Right lobe of liver (tissue), 6 donors: ENCODE measurements around the gene FAM167B. TPM values are rescaled to one million over a fixed set of nuclear protein-coding genes. Genes with fewer than 3 reads are reported as not detected.
"Not testable (repeated sequence)": the region's sequence is repeated elsewhere in the genome, so short reads cannot be mapped to it uniquely, and the experiment has no call there.

Experiments
- ATAC-seq, 4 donors: fragments of 200-7000 bp; cut with Tn5 transposase; one replicate each; pipeline ENCODE4 v1.9.1; 2020; ENCODE audit warnings: mild to moderate bottlenecking in 4 of 4, moderate library complexity in 4 of 4
- DNase-seq, 3 donors: peaks; one replicate each; pipeline ENCODE4 v3.0.0-alpha.2; 2020
- H3K27ac ChIP-seq, 3 donors: fragments of 200-600 bp; one replicate each; pipeline ENCODE4 v1.8.0; 2022
- H3K27me3 ChIP-seq, 2 donors: fragments of 200-600 bp; one replicate each; pipeline ENCODE4 v1.8.0; 2022
- H3K36me3 ChIP-seq, 4 donors: fragments of 200-600 bp; sonication (generic) in 1 of 4; one replicate each; pipeline versions ENCODE4 v1.5.1 to v1.8.0; 2017 to 2022; ENCODE audit warnings: control low read depth in 1 of 4
- H3K4me1 ChIP-seq, 4 donors: fragments of 200-600 bp; sonication (generic) in 1 of 4; one replicate each; pipeline versions ENCODE4 v1.5.1 to v1.8.0; 2017 to 2022; ENCODE audit warnings: control low read depth in 1 of 4
- H3K4me3 ChIP-seq, 3 donors: fragments of 200-600 bp; one replicate each; pipeline ENCODE4 v1.8.0; 2022
- H3K9me3 ChIP-seq, 4 donors: fragments of 200-600 bp; sonication (generic) in 1 of 4; one replicate each; pipeline versions ENCODE4 v1.5.1 to v1.8.0; 2017 to 2022; ENCODE audit warnings: control low read depth in 1 of 4
- CTCF ChIP-seq, 4 donors: fragments of 200-600 bp in 3 of 4; fragments of 450-650 bp in 1 of 4; IDR thresholded peaks; one replicate each; pipeline versions ENCODE4 v1.5.1 to v1.8.0; 2016 to 2022; ENCODE audit warnings: antibody characterized with exemption in 4 of 4, mild to moderate bottlenecking in 2 of 4
- POLR2A ChIP-seq: fragments of 450-650 bp; IDR thresholded peaks from one replicate; pipeline ENCODE4 v1.6.1; 2017; ENCODE audit warnings: antibody characterized with exemption, mild to moderate bottlenecking
- WGBS: methylation state at CpG from one replicate; pipeline ENCODE4 v1.1.6; 2018; ENCODE audit warnings: low coverage, low lambda C conversion rate; ENCODE audit not compliant: insufficient coverage; ENCODE audit errors: missing lambda C conversion rate; 5-methylcytosine and 5-hydroxymethylcytosine counted together
- intact Hi-C, 2 donors: fragments of 100-400 bp; cut with DNase I; formaldehyde crosslinking; loops; one replicate each; pipeline versions ENCODE4 v1.11.2 to v1.14.1; 2022
- total RNA-seq, 6 experiments: library from RNA; depleted of rRNA in 2 of 6; stranded (reverse); fragments of >200 nt in 2 of 6; fragmentation: NEBNext Ultra II Directional in 3 of 6; extraction: Animal tissue kit (Norgen Biotek cat#: 25700) in 3 of 6; gene quantifications; one replicate each; pipeline versions ENCODE4 v1.1.0 to v1.2.4, GENCODE V29; 2016 to 2023
- donor health status: DM: no; HTN: yes; CAD: no.
- donor health status: DM: no; HTN: no; CAD: no.
- donor health status: DM: no; HTN: no; CAD: no.
- donor health status: DM: no; HTN: yes; CAD: no.
- donor health status: DM: no; HTN: yes; CAD: no.

FAM167B gene
- total RNA-seq, 6 experiments from 2014 or later, result 1.3 to 9.4 (median 5.2) TPM

DNA sequence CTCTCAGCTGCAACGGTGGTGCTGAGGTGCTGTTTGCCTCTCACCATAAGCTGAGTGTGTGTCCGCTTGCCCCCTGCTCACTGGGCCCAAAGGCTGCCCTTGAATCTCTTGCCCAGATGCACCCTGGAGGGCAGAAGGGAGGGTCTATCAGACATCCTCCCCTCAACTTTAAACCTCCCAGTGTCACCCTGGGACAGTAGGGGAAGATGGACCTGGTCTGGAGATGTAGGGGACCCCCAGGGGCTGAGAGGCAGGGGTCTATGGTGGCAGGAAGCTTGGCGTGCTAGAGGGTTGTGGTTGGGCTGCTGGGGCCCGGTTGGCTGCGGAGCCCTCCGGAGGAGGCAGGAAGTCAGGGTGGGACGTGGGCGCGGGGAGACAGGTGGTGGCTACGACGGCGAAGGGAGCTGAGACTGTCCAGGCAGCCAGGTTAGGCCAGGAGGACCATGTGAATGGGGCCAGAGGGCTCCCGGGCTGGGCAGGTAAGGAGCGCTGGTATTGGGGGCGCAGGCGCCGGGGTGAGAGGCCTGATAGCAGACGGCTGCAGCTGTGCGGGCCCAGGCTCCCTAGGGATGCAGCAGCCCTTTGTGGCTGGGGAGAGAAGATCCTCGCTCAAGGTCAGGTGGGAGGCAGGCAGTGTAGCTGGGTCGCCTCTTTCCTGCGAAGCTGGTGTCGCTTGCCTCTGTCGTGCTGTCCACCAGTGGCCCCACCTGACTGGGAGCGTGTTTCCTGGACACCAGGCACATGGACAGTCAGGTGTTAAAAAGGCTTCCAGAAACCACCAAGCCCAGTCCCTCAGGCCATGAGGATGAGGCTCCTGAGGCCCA, 4.1 kb downstream of the FAM167B start, which contains the start of gene LCK:
Gene LCK (plus strand): TSS at position 373 of the 824 bp plus-strand sequence. CDS start 23,065 bp downstream, outside the sequence.
- H3K36me3 ChIP-seq, result no peaks in the 10 kb centered on the region
- 70% methylated on average over 9 of the region's 25 CpGs for WGBS
- ATAC-seq (no peak), DNase-seq (peak in 2 of 3 donors; percentile 30 to 53)
- intact Hi-C loops, result no loop called here
- H3K27me3 ChIP-seq, result no peaks in the 10 kb centered on the region
- H3K9me3 ChIP-seq, result no peaks in the 10 kb centered on the region
- peaks cover 0 to 26% (median 9%) of the 10 kb centered on the region in 4 donors for H3K4me1 ChIP-seq
- TF ChIP-seq POLR2A, result no peak
- TF ChIP-seq CTCF (IDR thresholded peaks at IDR 0.05), result no peak
- peak within 1 kb of the TSS; percentile 36 to 75 (median 45) for H3K27ac ChIP-seq
- H3K4me3 ChIP-seq, result no peak within 1 kb of the TSS

DNA sequence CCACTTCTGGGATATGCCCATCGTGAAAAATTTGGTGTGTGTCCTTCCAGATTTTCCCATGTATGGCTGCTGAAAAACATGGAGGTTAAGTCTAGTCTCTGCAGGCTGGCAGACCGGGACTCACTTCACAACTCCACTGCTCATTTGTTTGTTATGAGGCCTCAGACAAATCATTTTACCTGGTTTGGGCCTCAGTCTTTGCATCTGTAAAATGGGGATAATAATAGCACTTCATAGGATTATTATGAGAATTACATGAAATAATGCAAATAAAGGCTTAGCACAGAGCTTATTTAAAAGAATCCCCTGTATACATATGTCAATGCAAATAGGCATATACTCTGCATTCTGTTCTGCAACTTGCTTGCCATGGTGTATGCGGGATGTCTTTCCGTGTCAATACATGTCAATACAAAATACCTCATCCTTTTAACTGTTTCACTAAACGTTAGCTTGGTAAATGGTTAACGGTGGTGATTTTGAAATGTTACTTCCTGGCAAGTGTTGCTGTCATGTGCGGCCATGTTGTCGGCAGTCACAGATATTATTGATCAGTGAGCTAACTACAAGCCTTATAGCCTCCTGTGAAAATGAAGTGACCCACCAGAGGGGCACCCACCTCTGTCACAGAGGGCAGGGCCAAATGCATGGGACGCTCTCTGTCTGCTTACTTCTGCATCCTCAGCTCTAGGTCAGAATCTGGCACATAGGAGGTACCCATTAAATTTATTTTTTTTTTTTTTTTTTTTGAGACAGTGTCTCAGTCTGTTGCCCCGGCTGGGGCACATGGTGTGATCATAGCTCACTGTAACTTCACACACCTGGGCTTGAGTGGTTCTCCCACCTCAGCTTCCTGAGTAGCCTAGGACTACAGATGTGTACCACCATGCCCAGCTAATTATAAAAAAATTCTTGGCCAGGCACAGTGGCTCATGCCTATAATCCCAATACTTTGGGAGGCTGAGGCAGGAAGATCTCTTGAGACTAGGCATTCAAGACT, 8.3 kb downstream of the FAM167B start:
- no peaks in the 10 kb centered on the region for H3K9me3 ChIP-seq
- no peak for DNase-seq
- H3K27me3 ChIP-seq, result no peaks in the 10 kb centered on the region
- H3K27ac ChIP-seq, result peak overlapping the region in 2 of 3 donors; percentile 13 to 24
- ATAC-seq, result peak; percentile 42 to 79 (median 64)
- H3K36me3 ChIP-seq, result no peaks in the 10 kb centered on the region
- TF ChIP-seq POLR2A (no peak), CTCF (IDR thresholded peaks at IDR 0.05) (no peak)
- intact Hi-C loops, result no loop called here
- H3K4me3 ChIP-seq, result peak overlapping the region in 1 of 3 donors; percentile 7
- peaks cover 0 to 16% (median 6%) of the 10 kb centered on the region in 4 donors for H3K4me1 ChIP-seq
- 20% methylated on average over 9 of the region's 10 CpGs for WGBS

DNA sequence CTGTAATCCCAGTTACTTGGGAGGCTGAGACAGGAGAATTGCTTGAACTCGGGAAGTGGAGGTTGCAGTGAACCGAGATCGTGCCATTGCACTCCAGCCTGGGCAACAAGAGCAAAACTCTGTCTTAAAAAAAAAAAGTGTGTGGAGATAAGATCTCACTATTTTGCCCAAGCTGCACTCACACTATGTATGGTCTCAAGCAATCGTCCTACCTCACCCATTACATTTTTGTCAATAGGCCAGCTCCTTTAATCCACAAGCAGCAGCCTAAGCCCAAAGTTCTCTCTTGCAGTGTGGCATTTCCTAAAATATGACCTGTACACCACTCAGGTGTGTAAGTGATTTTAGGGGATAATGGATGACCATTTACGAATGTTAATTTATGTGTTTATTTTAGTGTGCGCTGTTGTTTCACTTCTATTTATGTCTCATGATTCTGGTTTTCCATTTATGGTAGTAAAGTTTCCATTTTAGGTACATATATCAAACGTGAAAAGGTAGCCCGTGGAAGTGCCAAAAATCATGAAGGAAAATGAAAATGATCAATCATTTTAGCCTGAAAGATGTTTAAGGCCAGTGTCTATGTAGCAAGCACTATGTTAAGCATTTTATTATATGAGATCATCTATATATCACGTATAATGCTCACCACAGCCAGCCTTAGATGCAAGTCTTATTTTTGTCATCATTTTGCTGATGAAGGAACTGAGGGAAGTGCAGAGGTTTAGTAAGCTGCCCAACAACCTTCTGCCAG, 9.6 kb downstream of the FAM167B start:
- WGBS, result 72% methylated on average over 7 of the region's 9 CpGs
- ATAC-seq, result no peak
- Histone ChIP-seq H3K4me1 (peaks cover 0 to 10% (median 5%) of the 10 kb centered on the region in 4 donors), H3K27me3 (no peaks in the 10 kb centered on the region), H3K36me3 (no peaks in the 10 kb centered on the region), H3K9me3 (no peaks in the 10 kb centered on the region), H3K4me3 (no peak overlapping the region), H3K27ac (no peak overlapping the region)
- intact Hi-C loops, result no loop called here
- TF ChIP-seq POLR2A, result no peak
- no peak for TF ChIP-seq CTCF (IDR thresholded peaks at IDR 0.05)
- DNase-seq, result no peak

DNA sequence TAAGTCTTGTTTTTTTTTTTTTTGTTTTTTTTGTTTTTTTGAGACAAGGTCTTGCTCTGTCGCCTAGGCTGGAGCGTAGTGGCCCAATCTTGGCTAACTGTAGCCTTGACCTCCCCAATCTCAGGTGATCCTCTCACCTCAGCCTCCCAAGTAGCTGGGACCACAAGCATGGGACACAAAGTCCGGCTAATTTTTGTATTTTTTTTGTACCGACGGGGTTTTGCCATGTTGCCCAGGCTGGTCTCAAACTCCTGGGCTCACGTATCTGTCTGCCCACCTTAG, 10.1 kb downstream of the FAM167B start:
- Histone ChIP-seq H3K4me3 (no peak overlapping the region), H3K4me1 (peaks cover 0 to 10% (median 5%) of the 10 kb centered on the region in 4 donors), H3K9me3 (no peaks in the 10 kb centered on the region), H3K27me3 (no peaks in the 10 kb centered on the region), H3K27ac (no peak overlapping the region), H3K36me3 (no peaks in the 10 kb centered on the region)
- TF ChIP-seq POLR2A, result no peak
- no peak for TF ChIP-seq CTCF (IDR thresholded peaks at IDR 0.05)
- ATAC-seq (no peak), DNase-seq (no peak)
- intact Hi-C loops, result no loop called here
- 85% methylated on average over 2 of the region's 6 CpGs for whole genome bisulfite sequencing

- DNase-seq, intact Hi-C loops, H3K4me3 ChIP-seq, H3K27ac ChIP-seq, H3K4me1 ChIP-seq, ATAC-seq, H3K9me3 ChIP-seq, H3K27me3 ChIP-seq, H3K36me3 ChIP-seq: not testable (repeated sequence)
- WGBS, result 83% methylated on average over 2 of the region's 4 CpGs
Measured at GRCh38 chr1:32263236-32263593, 16.2 kb downstream of the FAM167B start.
